GM12892 (cell line): Measurements from ENCODE around the gene C22orf31.

Source experiments
- POLR2A ChIP-seq: IDR thresholded peaks from 2 replicates; pipeline ENCODE4 v1.6.1; 2011; ENCODE audit warnings: low read depth, low read length, control low read depth
- POLR2AphosphoS5 ChIP-seq: IDR thresholded peaks from 2 replicates; pipeline ENCODE4 v1.6.1; 2011; ENCODE audit warnings: low read depth, low read length, control low read depth

GRCh38 chr22:29039148-29039547 lies 22.5 kb downstream of the C22orf31 start:
- TF ChIP-seq POLR2AphosphoS5 (no peak), POLR2A (no peak)
